HepG2 (cell line): ENCODE results near the gene GALNT9. TPM values are rescaled to one million over a fixed set of nuclear protein-coding genes. Genes with fewer than 3 reads are reported as not detected.

ENCODE experiments used
- ATAC-seq: fragments of 200-7000 bp; cut with Tn5 transposase; 3 replicates; pipeline ENCODE4 v1.9.1; 2020; ENCODE audit warnings: mild to moderate bottlenecking, moderate library complexity
- BruUV-seq: library from RNA; stranded (reverse); fragments of 400-500 nt; replicated peaks from 2 replicates; lab custom pipeline; 2021; lab: Mats Ljungman, UMichigan
- CTCF ChIA-PET: fragments of 300-600 bp; formaldehyde crosslinking; extraction: SDS; loops from one replicate; lab custom pipeline; 2021; ENCODE audit warnings: low total read pairs, inconsistent platforms, low intra/inter-chr PET ratio; lab: Yijun Ruan, JAX
- POLR2A ChIA-PET: fragments of 350-600 bp; sonication (Branson Sonifier 250); formaldehyde crosslinking; loops from one replicate; lab custom pipeline; 2020; ENCODE audit warnings: antibody characterized with exemption, inconsistent platforms; lab: Yijun Ruan, JAX
- DNase-seq: peaks from one replicate; pipeline ENCODE4 v3.0.0-alpha.2; 2015; ENCODE audit warnings: low spot score
- FAIRE-seq: peaks from 3 replicates; lab custom pipeline; 2011; peaks lifted over from hg19 to GRCh38; lab: Jason Lieb, UNC
- H2AFZ ChIP-seq: one replicate; pipeline ENCODE4 v1.6.1; 2011; ENCODE audit warnings: low read length, inconsistent platforms
- H3K27ac ChIP-seq: fragments of 300-600 bp; 3 replicates; pipeline ENCODE4 v1.8.0; 2011; ENCODE audit warnings: mixed run types, mild to moderate bottlenecking, mixed read lengths, low read length, inconsistent platforms; ENCODE audit not compliant: insufficient read depth; ENCODE audit errors: extremely low read length
- H3K27me3 ChIP-seq, 2 experiments: fragments of 200-600 bp in 1 of 2; 2 replicates in 1 of 2; 3 replicates in 1 of 2; pipeline versions ENCODE4 v1.6.0 to v1.8.0; 2011; ENCODE audit warnings: low read length in 2 of 2, mild to moderate bottlenecking in 2 of 2, moderate library complexity in 2 of 2, inconsistent platforms in 1 of 2; ENCODE audit not compliant: insufficient read depth in 2 of 2, control insufficient read depth in 1 of 2
- H3K36me3 ChIP-seq, 2 experiments: fragments of 200-600 bp in 1 of 2; replicated peaks in 1 of 2; 2 replicates in 1 of 2; 3 replicates in 1 of 2; pipeline versions ENCODE4 v1.5.1 to v1.8.0; 2011; ENCODE audit warnings: low read length in 2 of 2, inconsistent platforms in 1 of 2; ENCODE audit not compliant: insufficient read depth in 2 of 2, control insufficient read depth in 1 of 2
- H3K4me1 ChIP-seq: 2 replicates; pipeline ENCODE4 v1.5.1; 2012; ENCODE audit warnings: low read length, inconsistent platforms; ENCODE audit not compliant: insufficient read depth
- H3K4me2 ChIP-seq: 2 replicates; pipeline ENCODE4 v1.6.0; 2011; ENCODE audit warnings: low read depth, low read length, inconsistent platforms
- H3K4me3 ChIP-seq, 3 experiments: fragments of 200-600 bp in 1 of 3; sonication (generic), shearing (Covaris generic) in 1 of 3; replicated peaks in 1 of 3; 2 replicates each; pipeline ENCODE4 v1.5.1; 2011 to 2016; ENCODE audit warnings: low read length in 3 of 3, inconsistent platforms in 2 of 3, low read depth in 2 of 3, mild to moderate bottlenecking in 2 of 3, control low read depth in 1 of 3, mixed read lengths in 1 of 3; ENCODE audit not compliant: insufficient read depth in 1 of 3
- H3K79me2 ChIP-seq: one replicate; pipeline ENCODE4 v1.6.1; 2011; ENCODE audit warnings: low read length, inconsistent platforms; ENCODE audit not compliant: insufficient read depth
- H3K9ac ChIP-seq: 2 replicates; pipeline ENCODE4 v1.6.0; 2011; ENCODE audit warnings: mild to moderate bottlenecking, low read depth, low read length, inconsistent platforms; ENCODE audit not compliant: insufficient read depth
- H3K9me3 ChIP-seq: 2 replicates; pipeline ENCODE4 v1.5.1; 2012; ENCODE audit warnings: mild to moderate bottlenecking, low read length
- H4K20me1 ChIP-seq: 2 replicates; pipeline ENCODE4 v1.6.0; 2011; ENCODE audit warnings: inconsistent platforms, mild to moderate bottlenecking, low read length, moderate library complexity; ENCODE audit not compliant: insufficient read depth
- GRHL1 ChIP-seq: sonication (generic); formaldehyde crosslinking; conservative IDR thresholded peaks from 2 replicates; pipeline ENCODE4 v1.8.0; 2022; ENCODE audit warnings: missing genetic modification reagents
- GTF2F1 ChIP-seq: fragments of 150-350 bp; IDR thresholded peaks from 2 replicates; pipeline ENCODE4 v1.6.1; 2014; ENCODE audit warnings: low read length
- HDAC6 ChIP-seq: fragments of 200-600 bp; sonication (generic); IDR thresholded peaks from 2 replicates; pipeline ENCODE4 v1.7.0; 2017; ENCODE audit warnings: mild to moderate bottlenecking, antibody characterized with exemption, low read length, low read depth
- HNF1A ChIP-seq, 2 experiments: sonication (generic) in 1 of 2; formaldehyde crosslinking in 1 of 2; IDR thresholded peaks; 2 replicates each; pipeline versions ENCODE4 v1.4.0 to v1.6.1; 2016 to 2020; ENCODE audit warnings: borderline replicate concordance in 1 of 2, low read depth in 1 of 2, mild to moderate bottlenecking in 1 of 2, missing genetic modification reagents in 1 of 2
- TEAD3 ChIP-seq: optimal IDR thresholded peaks from 2 replicates; pipeline ENCODE3; 2016; ENCODE audit warnings: borderline replicate concordance
- THAP9 ChIP-seq: sonication (generic); formaldehyde crosslinking; IDR thresholded peaks from 2 replicates; pipeline ENCODE4; 2020; ENCODE audit warnings: missing genetic modification reagents, mild to moderate bottlenecking, borderline replicate concordance
- ZBTB4 ChIP-seq: sonication (generic); formaldehyde crosslinking; IDR thresholded peaks from 2 replicates; pipeline ENCODE4 v1.4.0; 2020; ENCODE audit warnings: missing genetic modification reagents, mild to moderate bottlenecking, borderline replicate concordance
- ZNF337 ChIP-seq: sonication (generic); formaldehyde crosslinking; IDR thresholded peaks from 2 replicates; pipeline ENCODE4 v1.5.1; 2020; ENCODE audit warnings: missing genetic modification reagents, low read depth, mild to moderate bottlenecking, borderline replicate concordance
- ZNF589 ChIP-seq: sonication (generic); formaldehyde crosslinking; conservative IDR thresholded peaks from 2 replicates; pipeline ENCODE4 v1.8.0; 2022; ENCODE audit warnings: mild to moderate bottlenecking, moderate library complexity, missing genetic modification reagents
- ZNF605 ChIP-seq: sonication (generic); formaldehyde crosslinking; IDR thresholded peaks from 2 replicates; pipeline ENCODE4 v1.8.0; 2022; ENCODE audit warnings: mild to moderate bottlenecking, missing genetic modification reagents
- ZNF850 ChIP-seq: sonication (generic); formaldehyde crosslinking; conservative IDR thresholded peaks from 2 replicates; pipeline ENCODE4 v1.9.0; 2021; ENCODE audit warnings: mild to moderate bottlenecking, missing genetic modification reagents
- WGBS: methylation state at CpG from one replicate; pipeline ENCODE4 v1.1.6; 2017; ENCODE audit warnings: low lambda C conversion rate; 5-methylcytosine and 5-hydroxymethylcytosine counted together
- in situ Hi-C: cut with HindIII; loops from 2 replicates; pipeline ENCODE4 v1.10.0; 2017; ENCODE audit warnings: low pct_unique_long_range_greater_than_20kb; ENCODE audit not compliant: extremely low pct_ligation_motif_present
- intact Hi-C: fragments of 100-400 bp; cut with micrococcal nuclease; formaldehyde crosslinking; loops from one replicate; pipeline ENCODE4 v1.10.0; 2022; ENCODE audit not compliant: unreplicated experiment
- polyA plus RNA-seq, 8 experiments: library from polyadenylated mRNA; depleted of rRNA in 3 of 8; stranded (reverse) in 7 of 8; unstranded in 1 of 8; fragments of >200 nt; fragmentation: Illumina TruSeq in 4 of 8; extraction: Trizol in 4 of 8; gene quantifications; 2 replicates each; pipeline versions ENCODE4 v1.2.1 to v1.2.3, GENCODE V29; 2011 to 2016; ENCODE audit warnings: low read depth in 4 of 8, missing spikeins in 1 of 8, mixed read lengths in 1 of 8; ENCODE audit not compliant: insufficient read depth in 1 of 8
- total RNA-seq, 5 experiments: library from RNA; depleted of rRNA; stranded (reverse); fragments of >200 nt; fragmentation: Illumina TruSeq; extraction: Trizol; gene quantifications; 2 replicates each; pipeline ENCODE4 v1.2.3, GENCODE V29; 2016; ENCODE audit warnings: low read depth in 1 of 5

The GALNT9 gene
- total and polyA plus RNA-seq, 2 of the 13 experiments (the other 11 are each of a cell fraction or from before 2014, with no cell fraction given) = 0.04 TPM; not detected in 1

GRCh38 chr12:132209619-132210222 lies 119.7 kb downstream of the GALNT9 start:
- DNase-seq (no peak), FAIRE-seq (no peak), ATAC-seq (no peak)
- no TSS peak for BruUV-seq
- in situ Hi-C loops = no loop called here
- Histone ChIP-seq H3K9ac (no peak overlapping the region), H3K27ac (no peak overlapping the region), H3K9me3 (no peaks in the 10 kb centered on the region), H2AFZ (no peak overlapping the region), H3K4me2 (no peak overlapping the region), H3K36me3 (no peaks in the 10 kb centered on the region), H3K4me3 (no peak overlapping the region), H4K20me1 (peaks cover 3% of the 10 kb centered on the region; the same call in 1 of the 2 replicates), H3K27me3 (peaks cover 18 to 76% of the 10 kb centered on the region in 2 experiments), H3K79me2 (no peaks in the 10 kb centered on the region), H3K4me1 (no peaks in the 10 kb centered on the region)
- intact Hi-C loops = no loop called here
- 12% methylated on average over 14 of the region's 14 CpGs for WGBS
- CTCF ChIA-PET = no interaction called here
- POLR2A ChIA-PET = no interaction called here
- TF ChIP-seq TEAD3 (CRISPR knock-in tag) (no peak), GTF2F1 (no peak), THAP9 (CRISPR knock-in tag) (no peak), ZNF337 (CRISPR knock-in tag) (no peak), ZNF605 (CRISPR knock-in tag) (no peak), HDAC6 (no peak), ZNF589 (CRISPR knock-in tag) (no peak), ZBTB4 (CRISPR knock-in tag) (no peak), ZNF850 (CRISPR knock-in tag) (no peak), HNF1A (IDR thresholded peaks at IDR 0.05; ENCODE audit: low read depth) (no peak), HNF1A (CRISPR knock-in tag; IDR thresholded peaks at IDR 0.05; ENCODE audit: borderline replicate concordance) (no peak), GRHL1 (CRISPR knock-in tag) (no peak)
